Measurements from ENCODE around the gene ZNF576.
A peak's percentile ranks its signal among the peaks of the same experiment; 100 is the strongest.

Gene ZNF576

DNA sequence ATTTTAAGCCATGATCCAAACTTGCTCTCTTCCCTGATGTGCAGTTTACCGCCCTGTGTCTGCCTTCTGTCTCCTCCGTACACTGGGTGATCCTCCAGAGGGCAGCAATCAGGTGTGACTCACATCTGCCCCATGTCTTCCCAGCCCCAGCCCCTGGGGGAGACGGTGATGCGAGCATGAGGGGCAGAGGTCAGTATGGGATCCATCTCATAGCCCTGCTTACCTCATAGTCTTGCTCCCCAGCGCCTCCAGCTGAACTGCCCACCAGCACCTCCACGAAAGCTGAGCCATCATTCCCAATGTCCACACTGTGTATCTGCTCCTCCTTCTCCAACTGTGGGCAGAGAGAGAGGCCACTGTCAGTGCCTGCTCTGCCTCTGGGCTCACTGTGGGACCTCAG is 35.7 kb upstream of the ZNF576 start:
- no peak overlapping the region for H3K4me3 ChIP-seq
- no peak for TF ChIP-seq Cebpa-rat (IDR thresholded peaks at IDR 0.05)
- peak overlapping the region; percentile 95 for H3K27ac ChIP-seq

DNA sequence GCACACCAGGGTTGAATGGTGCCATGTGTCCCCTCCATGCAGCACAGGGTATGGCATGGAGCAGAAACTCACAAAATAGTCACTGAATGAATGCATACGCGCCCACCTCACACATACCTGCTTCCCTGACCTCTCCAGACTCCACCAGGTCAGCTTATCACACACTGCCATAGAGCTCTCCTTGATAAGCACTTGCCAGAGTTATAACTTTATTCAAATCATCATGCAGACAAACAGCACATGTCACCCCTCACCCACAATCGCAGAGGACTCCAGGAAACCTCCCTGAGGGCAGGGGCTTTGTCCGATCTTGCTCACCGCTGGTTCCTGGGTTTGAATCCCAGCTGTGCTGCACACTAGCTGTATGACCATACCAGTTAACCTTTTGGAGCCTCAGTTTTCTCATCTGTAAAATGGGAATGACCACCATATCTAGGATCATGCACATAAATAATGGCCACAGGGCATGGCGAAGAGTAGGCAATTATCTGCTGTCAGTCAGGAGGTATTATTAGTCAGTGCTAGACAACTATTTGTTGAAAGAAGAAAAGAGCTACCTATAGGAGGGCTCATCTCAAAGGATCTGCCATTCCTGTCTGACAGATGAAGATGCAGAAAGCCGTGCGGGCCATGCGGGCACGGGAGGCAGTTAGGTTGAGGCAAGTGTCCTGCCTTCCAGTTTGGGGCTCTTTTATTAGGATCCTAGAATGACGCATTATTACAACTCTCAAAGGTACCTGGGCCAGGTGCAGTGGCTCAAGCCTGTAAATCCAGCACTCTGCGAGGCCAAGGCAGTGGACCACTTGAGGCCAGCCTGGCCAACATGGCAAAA is 35.0 kb upstream of the ZNF576 start:
- Histone ChIP-seq H3K9ac (peak overlapping the region; percentile 63), H3K27ac (peak overlapping the region; percentile 95), H4K20me1 (no peaks in the 10 kb centered on the region), H3K4me2 (peak overlapping the region; percentile 87), H3K36me3 (peaks cover 26% of the 10 kb centered on the region), H3K27me3 (no peaks in the 10 kb centered on the region), H3K9me3 (no peaks in the 10 kb centered on the region), H3K4me3 (no peak overlapping the region), H3K4me1 (peaks cover 73% of the 10 kb centered on the region)
- TF ChIP-seq Cebpa-rat (IDR thresholded peaks at IDR 0.05), result no peak

More for the DNA sequence above, 35.7 kb upstream of the ZNF576 start:
- no peaks in the 10 kb centered on the region for H3K27me3 ChIP-seq
- peaks cover 68% of the 10 kb centered on the region for H3K4me1 ChIP-seq
- H4K20me1 ChIP-seq, result no peaks in the 10 kb centered on the region
- H3K9ac ChIP-seq, result peak overlapping the region; percentile 63; the same call in 1 of the 2 replicates
- peaks cover 33% of the 10 kb centered on the region for H3K36me3 ChIP-seq
- peak overlapping the region; percentile 87 for H3K4me2 ChIP-seq
- H3K9me3 ChIP-seq, result no peaks in the 10 kb centered on the region

DNA sequence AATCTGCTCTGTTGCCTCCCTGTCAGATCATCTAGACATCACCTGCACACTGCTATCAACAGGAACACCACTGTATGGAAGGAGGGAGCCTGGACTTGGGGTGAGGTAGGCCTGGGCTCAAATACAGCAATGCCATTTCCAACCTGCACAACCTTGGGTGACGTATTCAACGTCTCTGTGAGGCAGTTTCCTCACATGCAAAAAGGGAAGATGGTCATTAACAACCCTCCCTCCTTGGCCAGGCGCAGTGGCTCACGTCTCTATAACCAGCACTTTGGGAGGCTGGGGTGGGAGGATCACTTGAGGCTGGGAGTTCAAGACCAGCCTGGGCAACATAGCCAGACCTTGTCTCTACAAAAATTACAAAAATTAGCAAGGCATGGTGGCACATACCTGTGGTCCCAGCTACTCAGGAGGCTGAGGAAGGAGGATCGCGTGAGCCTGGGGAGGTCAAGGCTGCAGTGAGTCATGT is 34.1 kb upstream of the ZNF576 start:
- Histone ChIP-seq H3K36me3 (peaks cover 17% of the 10 kb centered on the region), H3K9ac (peak overlapping the region; percentile 63), H4K20me1 (no peaks in the 10 kb centered on the region), H3K9me3 (no peaks in the 10 kb centered on the region), H3K4me3 (peak overlapping the region; percentile 14; the same call in 1 of the 2 replicates), H3K4me1 (peaks cover 83% of the 10 kb centered on the region), H3K4me2 (peak overlapping the region; percentile 87), H3K27ac (peak overlapping the region; percentile 95), H3K27me3 (no peaks in the 10 kb centered on the region)
- no peak for TF ChIP-seq Cebpa-rat (IDR thresholded peaks at IDR 0.05)

DNA sequence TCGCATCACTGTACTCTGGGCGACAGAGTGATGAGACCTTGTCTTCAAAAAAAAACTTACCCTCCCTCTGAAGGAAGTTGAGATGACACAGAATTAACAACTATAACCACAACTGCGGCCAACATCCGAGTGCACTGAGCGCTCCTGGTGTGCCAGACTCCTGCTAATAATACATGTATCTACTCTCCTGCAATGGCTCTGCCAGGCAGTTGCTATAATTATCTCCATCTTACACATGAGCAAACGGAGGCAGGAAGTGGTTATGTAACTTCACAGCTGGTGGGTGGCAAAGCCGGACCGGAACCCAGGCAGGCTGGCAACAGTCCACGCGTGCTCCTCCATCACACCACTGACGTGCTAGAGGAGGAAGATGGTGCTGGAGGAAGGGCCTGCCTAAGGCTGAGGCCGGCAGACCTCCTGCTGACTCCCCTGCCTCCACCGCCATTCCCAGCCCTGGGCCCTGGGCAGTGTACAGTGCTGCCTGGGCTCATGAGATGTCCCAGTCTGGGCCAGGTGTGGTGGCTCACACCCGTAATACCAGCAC is 33.6 kb upstream of the ZNF576 start:
- Histone ChIP-seq H3K9ac (peak overlapping the region; percentile 78), H3K4me1 (peaks cover 84% of the 10 kb centered on the region)

DNA sequence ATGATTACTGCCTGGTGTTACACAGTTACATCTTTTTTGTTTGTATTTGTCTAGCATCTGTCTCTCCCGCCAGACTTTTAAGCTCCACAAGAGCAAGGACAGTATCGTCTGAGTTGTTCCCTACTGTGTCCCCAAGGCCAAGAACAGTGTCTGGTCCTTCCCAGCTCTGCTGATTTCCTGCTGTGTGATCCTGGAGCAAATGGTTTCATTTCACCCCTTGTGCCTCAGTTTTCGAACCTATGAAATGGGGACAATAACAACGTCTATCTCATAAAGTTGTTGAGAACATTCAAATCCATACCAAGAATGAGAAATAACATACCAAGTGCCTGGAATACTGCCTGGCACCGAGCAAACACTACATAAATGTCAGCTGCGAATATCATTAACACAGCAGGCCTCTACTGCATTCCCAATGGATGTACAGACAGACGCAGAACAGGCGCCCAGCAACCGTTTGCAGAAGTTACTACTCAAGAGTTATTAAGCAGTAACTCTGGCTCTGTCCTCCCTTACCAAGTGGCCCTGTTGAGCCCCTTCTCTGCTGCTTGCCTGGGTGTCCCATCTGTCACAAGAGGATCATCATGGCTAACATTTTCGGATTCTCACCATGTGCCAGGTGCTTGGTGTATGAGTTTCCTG is 32.5 kb upstream of the ZNF576 start:
- no peak for TF ChIP-seq Cebpa-rat (IDR thresholded peaks at IDR 0.05)
- H3K9ac ChIP-seq, result peak overlapping the region; percentile 78
- H3K27me3 ChIP-seq, result no peaks in the 10 kb centered on the region
- H3K4me3 ChIP-seq, result peak overlapping the region; percentile 40
- H3K4me1 ChIP-seq, result peaks cover 80% of the 10 kb centered on the region
- peaks cover 7% of the 10 kb centered on the region for H3K36me3 ChIP-seq
- H4K20me1 ChIP-seq, result no peaks in the 10 kb centered on the region
- H3K4me2 ChIP-seq, result peak overlapping the region; percentile 87
- no peaks in the 10 kb centered on the region for H3K9me3 ChIP-seq
- peak overlapping the region; percentile 95 for H3K27ac ChIP-seq

More for the DNA sequence above, 33.6 kb upstream of the ZNF576 start:
- Histone ChIP-seq H3K9me3 (no peaks in the 10 kb centered on the region), H3K36me3 (peaks cover 15% of the 10 kb centered on the region), H3K27me3 (no peaks in the 10 kb centered on the region), H3K4me3 (no peak overlapping the region), H4K20me1 (no peaks in the 10 kb centered on the region), H3K27ac (peak overlapping the region; percentile 95), H3K4me2 (peak overlapping the region; percentile 87)
- peak; percentile 86; the same call in 1 of the 2 replicates for TF ChIP-seq Cebpa-rat (IDR thresholded peaks at IDR 0.05)

DNA sequence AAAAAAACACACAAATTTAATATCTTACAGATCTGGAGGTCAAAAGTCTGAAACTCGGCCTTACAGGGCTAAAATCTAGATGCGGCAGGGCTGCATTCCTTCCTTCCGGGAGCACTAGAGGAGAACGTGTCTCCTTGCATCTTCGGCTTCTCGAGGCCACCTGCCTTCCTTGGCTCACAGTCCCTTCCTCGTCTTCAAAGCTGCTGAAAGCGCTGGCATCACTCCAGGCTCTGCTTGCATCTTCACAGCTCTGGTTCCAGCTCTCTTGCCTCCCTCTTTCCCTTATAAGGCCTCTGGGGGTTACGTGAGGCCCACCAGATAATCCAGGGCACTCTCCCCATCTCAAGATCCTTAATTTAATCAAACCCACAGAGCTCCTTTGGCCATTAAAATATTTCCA is 31.6 kb upstream of the ZNF576 start:
- peak overlapping the region; percentile 78 for H3K9ac ChIP-seq
- peak overlapping the region; percentile 87 for H3K4me2 ChIP-seq
- peaks cover 2% of the 10 kb centered on the region for H3K36me3 ChIP-seq
- no peaks in the 10 kb centered on the region for H3K27me3 ChIP-seq
- H3K4me3 ChIP-seq, result peak overlapping the region; percentile 40
- no peaks in the 10 kb centered on the region for H4K20me1 ChIP-seq
- no peaks in the 10 kb centered on the region for H3K9me3 ChIP-seq
- TF ChIP-seq Cebpa-rat (IDR thresholded peaks at IDR 0.05), result no peak; the same call in 1 of the 2 replicates
- H3K4me1 ChIP-seq, result peaks cover 76% of the 10 kb centered on the region
- peak overlapping the region; percentile 95 for H3K27ac ChIP-seq

DNA sequence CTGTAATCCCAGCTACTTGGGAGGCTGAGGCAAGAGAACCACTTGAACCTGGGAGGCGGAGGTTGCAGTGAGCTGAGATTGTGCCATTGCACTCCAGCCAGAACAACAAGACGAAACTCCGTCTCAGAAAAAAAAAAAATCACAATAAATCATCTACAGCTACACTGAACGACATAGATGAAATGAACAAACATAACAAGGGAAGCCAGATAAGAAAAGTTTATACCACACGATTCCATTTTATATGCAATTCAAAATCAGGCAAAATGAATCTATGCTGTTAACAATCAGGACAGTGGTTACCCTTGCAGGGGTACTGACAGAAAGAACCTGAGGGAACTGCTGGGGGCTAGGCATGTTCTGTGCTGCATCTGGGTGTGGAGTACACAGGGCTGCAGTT is 26.7 kb upstream of the ZNF576 start:
- TF ChIP-seq Cebpa-rat (IDR thresholded peaks at IDR 0.05), result no peak
- Histone ChIP-seq H4K20me1 (no peaks in the 10 kb centered on the region), H3K36me3 (peaks cover 32% of the 10 kb centered on the region), H3K4me2 (no peak overlapping the region), H3K27me3 (no peaks in the 10 kb centered on the region), H3K9ac (no peak overlapping the region), H3K4me3 (no peak overlapping the region), H3K27ac (no peak overlapping the region), H3K4me1 (peaks cover 60% of the 10 kb centered on the region), H3K9me3 (no peaks in the 10 kb centered on the region)

DNA sequence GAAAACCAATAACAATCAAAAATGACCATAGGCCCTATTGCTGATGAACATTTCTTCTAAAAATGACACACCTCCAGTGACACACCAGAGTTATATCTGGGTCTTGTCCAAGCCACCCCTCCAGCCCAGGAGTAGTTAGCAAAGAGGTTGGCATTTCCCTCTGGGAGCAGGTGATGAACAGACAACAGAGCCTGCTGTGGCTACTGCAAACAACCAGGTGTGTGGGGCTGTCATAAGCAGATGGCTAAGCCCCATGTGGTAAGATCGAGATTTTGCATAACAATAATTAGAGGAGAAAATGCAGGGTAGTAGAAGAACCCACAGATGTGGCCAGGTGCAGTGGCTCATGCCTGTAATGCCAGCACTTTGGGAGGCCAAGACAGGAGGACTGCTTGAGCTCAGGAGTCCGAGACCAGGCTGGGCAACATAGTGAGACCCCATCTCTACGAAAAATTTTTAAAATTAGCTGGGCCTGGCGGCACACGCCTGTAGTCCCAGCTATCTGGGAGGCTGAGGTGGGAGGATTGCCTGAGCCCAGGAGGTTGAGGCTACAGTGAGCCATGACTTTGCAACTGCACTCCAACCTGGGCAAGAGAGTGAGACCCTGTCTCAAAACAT is 26.1 kb upstream of the ZNF576 start:
- Histone ChIP-seq H3K27ac (0 out of 2 replicates have a peak overlapping the region, but pooled peaks have one; percentile 31), H3K4me1 (peaks cover 57% of the 10 kb centered on the region), H3K27me3 (no peaks in the 10 kb centered on the region), H4K20me1 (no peaks in the 10 kb centered on the region), H3K9me3 (no peaks in the 10 kb centered on the region), H3K36me3 (peaks cover 32% of the 10 kb centered on the region), H3K4me2 (no peak overlapping the region), H3K9ac (peak overlapping the region; percentile 4; the same call in 1 of the 2 replicates), H3K4me3 (no peak overlapping the region)
- no peak for TF ChIP-seq Cebpa-rat (IDR thresholded peaks at IDR 0.05)

DNA sequence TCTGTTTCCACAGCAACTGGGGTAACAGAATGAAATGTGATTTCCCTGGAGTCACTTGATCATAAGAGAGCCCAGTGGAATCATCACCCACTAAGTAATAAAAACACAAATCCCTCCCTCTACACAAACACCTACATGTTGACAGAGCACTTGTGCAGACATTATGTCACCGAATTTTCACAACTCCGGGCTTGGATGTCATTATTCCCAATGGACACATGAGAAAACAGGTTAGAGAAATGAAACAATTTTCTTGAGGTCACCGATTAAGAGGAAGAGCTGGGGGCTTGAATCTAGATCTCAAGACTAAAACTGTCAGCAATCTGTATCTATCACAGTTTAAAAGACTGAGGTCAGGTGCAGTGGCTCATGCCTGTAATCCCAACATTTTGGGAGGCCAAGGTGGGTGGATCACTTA is 24.2 kb upstream of the ZNF576 start:
- no peak overlapping the region for H3K4me3 ChIP-seq
- H3K36me3 ChIP-seq, result peaks cover 32% of the 10 kb centered on the region
- no peaks in the 10 kb centered on the region for H3K27me3 ChIP-seq
- H3K4me1 ChIP-seq, result peaks cover 52% of the 10 kb centered on the region
- peak overlapping the region; percentile 13; the same call in 1 of the 2 replicates for H3K27ac ChIP-seq
- H3K9ac ChIP-seq, result peak overlapping the region; percentile 24; the same call in 1 of the 2 replicates
- TF ChIP-seq Cebpa-rat (IDR thresholded peaks at IDR 0.05), result no peak
- no peaks in the 10 kb centered on the region for H4K20me1 ChIP-seq
- H3K4me2 ChIP-seq, result no peak overlapping the region
- no peaks in the 10 kb centered on the region for H3K9me3 ChIP-seq

Data from BLaER1 (cell line).